Right lobe of liver (tissue), 6 donors: ENCODE measurements around the gene KIF19. TPM values are rescaled to one million over a fixed set of nuclear protein-coding genes. Genes with fewer than 3 reads are reported as not detected.

Source experiments
- ATAC-seq, 4 donors: fragments of 200-7000 bp; cut with Tn5 transposase; one replicate each; pipeline ENCODE4 v1.9.1; 2020; ENCODE audit warnings: mild to moderate bottlenecking in 4 of 4, moderate library complexity in 4 of 4
- DNase-seq, 3 donors: peaks; one replicate each; pipeline ENCODE4 v3.0.0-alpha.2; 2020
- H3K27ac ChIP-seq, 3 donors: fragments of 200-600 bp; one replicate each; pipeline ENCODE4 v1.8.0; 2022
- H3K27me3 ChIP-seq, 2 donors: fragments of 200-600 bp; one replicate each; pipeline ENCODE4 v1.8.0; 2022
- H3K36me3 ChIP-seq, 4 donors: fragments of 200-600 bp; sonication (generic) in 1 of 4; one replicate each; pipeline versions ENCODE4 v1.5.1 to v1.8.0; 2017 to 2022; ENCODE audit warnings: control low read depth in 1 of 4
- H3K4me1 ChIP-seq, 4 donors: fragments of 200-600 bp; sonication (generic) in 1 of 4; one replicate each; pipeline versions ENCODE4 v1.5.1 to v1.8.0; 2017 to 2022; ENCODE audit warnings: control low read depth in 1 of 4
- H3K4me3 ChIP-seq, 3 donors: fragments of 200-600 bp; one replicate each; pipeline ENCODE4 v1.8.0; 2022
- H3K9me3 ChIP-seq, 4 donors: fragments of 200-600 bp; sonication (generic) in 1 of 4; one replicate each; pipeline versions ENCODE4 v1.5.1 to v1.8.0; 2017 to 2022; ENCODE audit warnings: control low read depth in 1 of 4
- POLR2A ChIP-seq: fragments of 450-650 bp; IDR thresholded peaks from one replicate; pipeline ENCODE4 v1.6.1; 2017; ENCODE audit warnings: antibody characterized with exemption, mild to moderate bottlenecking
- WGBS: methylation state at CpG from one replicate; pipeline ENCODE4 v1.1.6; 2018; ENCODE audit warnings: low coverage, low lambda C conversion rate; ENCODE audit not compliant: insufficient coverage; ENCODE audit errors: missing lambda C conversion rate; 5-methylcytosine and 5-hydroxymethylcytosine counted together
- intact Hi-C, 2 donors: fragments of 100-400 bp; cut with DNase I; formaldehyde crosslinking; loops; one replicate each; pipeline versions ENCODE4 v1.11.2 to v1.14.1; 2022
- total RNA-seq, 6 experiments: library from RNA; depleted of rRNA in 2 of 6; stranded (reverse); fragments of >200 nt in 2 of 6; fragmentation: NEBNext Ultra II Directional in 3 of 6; extraction: Animal tissue kit (Norgen Biotek cat#: 25700) in 3 of 6; gene quantifications; one replicate each; pipeline versions ENCODE4 v1.1.0 to v1.2.4, GENCODE V29; 2016 to 2023
- TF ChIP-seq, protein P1 (sequence below), 4 donors: fragments of 200-600 bp in 3 of 4; fragments of 450-650 bp in 1 of 4; IDR thresholded peaks; one replicate each; pipeline versions ENCODE4 v1.5.1 to v1.8.0; 2016 to 2022; ENCODE audit warnings: antibody characterized with exemption in 4 of 4, mild to moderate bottlenecking in 2 of 4
- donor health status: DM: no; HTN: yes; CAD: no.
- donor health status: DM: no; HTN: no; CAD: no.
- donor health status: DM: no; HTN: no; CAD: no.
- donor health status: DM: no; HTN: yes; CAD: no.
- donor health status: DM: no; HTN: yes; CAD: no.

The KIF19 gene
- total RNA-seq, 6 experiments from 2014 or later = 0.31 to 1.1 (median 0.64) TPM

DNA sequence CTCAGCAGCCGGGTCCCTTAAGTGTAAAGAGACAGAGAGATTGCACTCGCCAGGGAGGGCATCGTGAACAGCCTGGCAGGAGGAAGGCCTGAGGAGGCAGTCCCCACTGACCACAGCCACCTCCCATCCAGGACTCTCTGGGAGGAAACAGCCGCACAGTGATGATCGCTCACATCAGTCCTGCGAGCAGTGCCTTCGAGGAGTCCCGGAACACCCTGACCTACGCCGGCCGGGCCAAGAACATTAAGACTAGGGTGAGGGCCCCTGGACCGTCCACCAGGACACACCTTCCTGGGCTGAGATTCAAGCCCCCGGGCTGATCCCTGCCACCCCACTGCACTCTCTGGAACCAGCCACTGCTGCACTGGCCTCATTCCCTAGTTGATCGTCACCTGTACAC is 21.6 kb downstream of the KIF19 start:
- DNase-seq (no peak), ATAC-seq (no peak)
- WGBS = 60% methylated on average over 2 of the region's 14 CpGs
- H3K27ac ChIP-seq = no peak overlapping the region
- no peaks in the 10 kb centered on the region for H3K9me3 ChIP-seq
- intact Hi-C loops = no loop called here
- H3K27me3 ChIP-seq = peaks cover 0 to 11% of the 10 kb centered on the region in 2 donors
- no peak overlapping the region for H3K4me3 ChIP-seq
- H3K36me3 ChIP-seq = no peaks in the 10 kb centered on the region
- TF ChIP-seq, protein P1, sequence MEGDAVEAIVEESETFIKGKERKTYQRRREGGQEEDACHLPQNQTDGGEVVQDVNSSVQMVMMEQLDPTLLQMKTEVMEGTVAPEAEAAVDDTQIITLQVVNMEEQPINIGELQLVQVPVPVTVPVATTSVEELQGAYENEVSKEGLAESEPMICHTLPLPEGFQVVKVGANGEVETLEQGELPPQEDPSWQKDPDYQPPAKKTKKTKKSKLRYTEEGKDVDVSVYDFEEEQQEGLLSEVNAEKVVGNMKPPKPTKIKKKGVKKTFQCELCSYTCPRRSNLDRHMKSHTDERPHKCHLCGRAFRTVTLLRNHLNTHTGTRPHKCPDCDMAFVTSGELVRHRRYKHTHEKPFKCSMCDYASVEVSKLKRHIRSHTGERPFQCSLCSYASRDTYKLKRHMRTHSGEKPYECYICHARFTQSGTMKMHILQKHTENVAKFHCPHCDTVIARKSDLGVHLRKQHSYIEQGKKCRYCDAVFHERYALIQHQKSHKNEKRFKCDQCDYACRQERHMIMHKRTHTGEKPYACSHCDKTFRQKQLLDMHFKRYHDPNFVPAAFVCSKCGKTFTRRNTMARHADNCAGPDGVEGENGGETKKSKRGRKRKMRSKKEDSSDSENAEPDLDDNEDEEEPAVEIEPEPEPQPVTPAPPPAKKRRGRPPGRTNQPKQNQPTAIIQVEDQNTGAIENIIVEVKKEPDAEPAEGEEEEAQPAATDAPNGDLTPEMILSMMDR (IDR thresholded peaks at IDR 0.05) = no peak
- TF ChIP-seq POLR2A = no peak
- no peaks in the 10 kb centered on the region for H3K4me1 ChIP-seq

DNA sequence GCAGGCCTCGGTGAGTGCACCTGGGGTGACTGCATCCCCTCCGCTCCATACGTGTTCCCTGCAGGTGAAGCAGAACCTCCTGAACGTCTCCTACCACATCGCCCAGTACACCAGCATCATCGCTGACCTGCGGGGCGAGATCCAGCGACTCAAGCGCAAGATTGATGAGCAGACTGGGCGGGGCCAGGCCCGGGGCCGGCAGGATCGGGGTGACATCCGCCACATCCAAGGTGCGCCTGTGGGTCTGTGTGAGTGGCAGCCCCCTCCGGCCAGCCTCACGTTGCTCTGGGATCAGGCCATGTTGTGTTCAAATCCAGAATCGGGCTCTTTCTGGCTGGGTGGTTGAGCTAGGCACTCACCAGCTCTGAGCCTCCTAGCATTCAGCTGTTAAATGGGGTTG is 23.1 kb downstream of the KIF19 start:
- ATAC-seq = no peak
- intact Hi-C loops = no loop called here

DNA sequence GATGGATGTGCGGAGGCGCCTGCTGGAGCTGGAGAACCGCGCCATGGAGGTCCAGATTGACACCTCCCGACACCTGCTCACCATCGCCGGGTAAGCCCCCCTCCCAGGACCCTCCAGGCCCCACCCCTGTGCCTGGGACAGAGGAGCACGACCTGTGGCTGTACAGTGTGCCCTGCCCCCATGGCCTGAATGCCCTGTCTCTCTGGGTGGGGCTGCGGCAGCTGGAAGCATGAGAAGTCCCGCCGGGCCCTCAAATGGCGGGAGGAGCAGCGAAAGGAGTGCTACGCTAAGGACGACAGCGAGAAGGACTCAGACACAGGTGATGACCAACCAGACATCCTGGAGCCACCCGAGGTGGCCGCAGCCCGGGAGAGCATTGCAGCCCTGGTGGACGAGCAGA is 24.5 kb downstream of the KIF19 start:
- Histone ChIP-seq H3K36me3 (no peaks in the 10 kb centered on the region), H3K27me3 (peaks cover 0 to 11% of the 10 kb centered on the region in 2 donors), H3K4me1 (no peaks in the 10 kb centered on the region), H3K9me3 (no peaks in the 10 kb centered on the region), H3K27ac (no peak overlapping the region), H3K4me3 (no peak overlapping the region)
- intact Hi-C loops = no loop called here
- 63% methylated on average over 12 of the region's 20 CpGs for WGBS
- TF ChIP-seq, protein P1 (IDR thresholded peaks at IDR 0.05) = no peak
- no peak for TF ChIP-seq POLR2A
- ATAC-seq (no peak), DNase-seq (no peak)

More for the DNA sequence above, 23.1 kb downstream of the KIF19 start:
- no CpG with 5 or more reads among the region's 19 CpGs for WGBS
- H3K4me1 ChIP-seq = no peaks in the 10 kb centered on the region
- TF ChIP-seq POLR2A = no peak
- TF ChIP-seq, protein P1 (IDR thresholded peaks at IDR 0.05) = no peak
- H3K36me3 ChIP-seq = no peaks in the 10 kb centered on the region
- no peak for DNase-seq
- peaks cover 0 to 11% of the 10 kb centered on the region in 2 donors for H3K27me3 ChIP-seq
- H3K9me3 ChIP-seq = no peaks in the 10 kb centered on the region
- no peak overlapping the region for H3K27ac ChIP-seq
- H3K4me3 ChIP-seq = no peak overlapping the region

DNA sequence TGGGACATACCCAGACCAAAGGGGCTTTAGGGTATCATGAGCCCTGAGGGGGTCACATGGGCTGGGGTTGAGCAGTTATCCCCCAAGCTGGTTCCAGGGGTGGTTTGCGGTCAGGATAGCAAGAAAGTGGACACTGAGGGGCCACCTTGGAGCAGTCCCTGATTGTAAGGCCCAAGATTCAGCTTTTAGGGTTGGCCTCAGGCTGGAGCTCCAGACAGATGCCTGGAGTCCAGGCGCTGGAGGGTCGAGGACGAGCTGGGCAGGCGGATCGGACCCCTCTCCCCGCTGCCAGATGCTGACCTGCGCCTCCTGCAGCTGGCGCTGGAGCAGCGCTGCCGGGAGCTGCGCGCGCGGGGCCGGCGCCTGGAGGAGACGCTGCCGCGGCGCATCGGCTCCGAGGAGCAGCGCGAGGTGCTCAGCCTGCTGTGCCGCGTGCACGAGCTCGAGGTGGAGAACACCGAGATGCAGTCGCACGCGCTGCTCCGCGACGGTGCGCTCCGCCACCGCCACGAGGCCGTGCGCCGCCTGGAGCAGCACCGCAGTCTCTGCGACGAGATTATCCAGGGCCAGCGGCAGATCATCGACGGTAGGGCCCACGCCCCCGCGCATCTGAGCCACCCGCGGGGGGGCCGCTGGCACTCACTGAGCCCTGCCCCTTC is 25.7 kb downstream of the KIF19 start:
- Histone ChIP-seq H3K4me3 (no peak overlapping the region), H3K4me1 (no peaks in the 10 kb centered on the region), H3K27ac (no peak overlapping the region), H3K36me3 (no peaks in the 10 kb centered on the region), H3K27me3 (peaks cover 0 to 11% of the 10 kb centered on the region in 2 donors), H3K9me3 (no peaks in the 10 kb centered on the region)
- TF ChIP-seq POLR2A = no peak
- TF ChIP-seq, protein P1 (IDR thresholded peaks at IDR 0.05) = no peak
- ATAC-seq (no peak), DNase-seq (no peak)
- intact Hi-C loops = no loop called here
- no CpG with 5 or more reads among the region's 55 CpGs for WGBS
